Measurements from ENCODE around the gene ADGRF3.

ADGRF3 gene

GRCh38 chr2:26285931-26286330 is 60.7 kb downstream of the ADGRF3 start:
- H3K9me3 ChIP-seq (ENCODE audit: insufficient read depth, low read length, severe bottlenecking): no peaks in the 10 kb centered on the region
- no peak overlapping the region for H3K27ac ChIP-seq (ENCODE audit: low read length)
- H3K36me3 ChIP-seq (ENCODE audit: insufficient read depth, low read length): peaks cover 52% of the 10 kb centered on the region
- no peaks in the 10 kb centered on the region for H3K27me3 ChIP-seq (ENCODE audit: insufficient read depth, low read length, poor library complexity)
- H3K79me2 ChIP-seq (ENCODE audit: insufficient read depth, low read length): no peaks in the 10 kb centered on the region
- H3K4me1 ChIP-seq (ENCODE audit: insufficient read depth, low read length): no peaks in the 10 kb centered on the region
- DNase-seq (no peak), ATAC-seq (ENCODE audit: insufficient read depth, low read depth) (no peak)
- TF ChIP-seq, protein P1, sequence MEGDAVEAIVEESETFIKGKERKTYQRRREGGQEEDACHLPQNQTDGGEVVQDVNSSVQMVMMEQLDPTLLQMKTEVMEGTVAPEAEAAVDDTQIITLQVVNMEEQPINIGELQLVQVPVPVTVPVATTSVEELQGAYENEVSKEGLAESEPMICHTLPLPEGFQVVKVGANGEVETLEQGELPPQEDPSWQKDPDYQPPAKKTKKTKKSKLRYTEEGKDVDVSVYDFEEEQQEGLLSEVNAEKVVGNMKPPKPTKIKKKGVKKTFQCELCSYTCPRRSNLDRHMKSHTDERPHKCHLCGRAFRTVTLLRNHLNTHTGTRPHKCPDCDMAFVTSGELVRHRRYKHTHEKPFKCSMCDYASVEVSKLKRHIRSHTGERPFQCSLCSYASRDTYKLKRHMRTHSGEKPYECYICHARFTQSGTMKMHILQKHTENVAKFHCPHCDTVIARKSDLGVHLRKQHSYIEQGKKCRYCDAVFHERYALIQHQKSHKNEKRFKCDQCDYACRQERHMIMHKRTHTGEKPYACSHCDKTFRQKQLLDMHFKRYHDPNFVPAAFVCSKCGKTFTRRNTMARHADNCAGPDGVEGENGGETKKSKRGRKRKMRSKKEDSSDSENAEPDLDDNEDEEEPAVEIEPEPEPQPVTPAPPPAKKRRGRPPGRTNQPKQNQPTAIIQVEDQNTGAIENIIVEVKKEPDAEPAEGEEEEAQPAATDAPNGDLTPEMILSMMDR (IDR thresholded peaks at IDR 0.05; ENCODE audit: borderline replicate concordance, extremely low read depth, low read length, poor library complexity, severe bottlenecking): no peak
- TF ChIP-seq EZH2 (IDR thresholded peaks at IDR 0.05; ENCODE audit: borderline replicate concordance, low read depth, low read length, severe bottlenecking): no peak
- no peak overlapping the region for H3K4me2 ChIP-seq (ENCODE audit: insufficient read depth, low read length)
- H2AFZ ChIP-seq (ENCODE audit: low read depth, low read length): no peak overlapping the region
- H3K4me3 ChIP-seq (ENCODE audit: low read depth in 1 of 2, low read length in 2 of 2): no peak overlapping the region
- H4K20me1 ChIP-seq (ENCODE audit: insufficient read depth, low read length): no peaks in the 10 kb centered on the region
- H3K9ac ChIP-seq (ENCODE audit: low read depth, low read length): no peak overlapping the region

- TF ChIP-seq, protein P1 (IDR thresholded peaks at IDR 0.05; ENCODE audit: borderline replicate concordance, extremely low read depth, low read length, poor library complexity, severe bottlenecking): no peak
- no peak for TF ChIP-seq EZH2 (IDR thresholded peaks at IDR 0.05; ENCODE audit: borderline replicate concordance, low read depth, low read length, severe bottlenecking)
- H3K4me2 ChIP-seq (ENCODE audit: insufficient read depth, low read length): no peak overlapping the region
- no peaks in the 10 kb centered on the region for H3K4me1 ChIP-seq (ENCODE audit: insufficient read depth, low read length)
- H3K4me3 ChIP-seq (ENCODE audit: low read depth in 1 of 2, low read length in 2 of 2): no peak overlapping the region
- no peaks in the 10 kb centered on the region for H3K9me3 ChIP-seq (ENCODE audit: insufficient read depth, low read length, severe bottlenecking)
- DNase-seq: no peak
- H4K20me1 ChIP-seq (ENCODE audit: insufficient read depth, low read length): no peaks in the 10 kb centered on the region
- no peak overlapping the region for H2AFZ ChIP-seq (ENCODE audit: low read depth, low read length)
- H3K9ac ChIP-seq (ENCODE audit: low read depth, low read length): no peak overlapping the region
- no peaks in the 10 kb centered on the region for H3K79me2 ChIP-seq (ENCODE audit: insufficient read depth, low read length)
- no peak overlapping the region for H3K27ac ChIP-seq (ENCODE audit: low read length)
- peaks cover 62% of the 10 kb centered on the region for H3K36me3 ChIP-seq (ENCODE audit: insufficient read depth, low read length)
- no peaks in the 10 kb centered on the region for H3K27me3 ChIP-seq (ENCODE audit: insufficient read depth, low read length, poor library complexity)
- no peak for ATAC-seq (ENCODE audit: insufficient read depth, low read depth)
Measured at GRCh38 chr2:26284132-26284531, 62.5 kb downstream of the ADGRF3 start.

GRCh38 chr2:26283606-26284005 is 63.0 kb downstream of the ADGRF3 start:
- H3K4me3 ChIP-seq (ENCODE audit: low read depth in 1 of 2, low read length in 2 of 2): no peak overlapping the region
- H3K9me3 ChIP-seq (ENCODE audit: insufficient read depth, low read length, severe bottlenecking): no peaks in the 10 kb centered on the region
- H3K4me2 ChIP-seq (ENCODE audit: insufficient read depth, low read length): no peak overlapping the region
- H3K79me2 ChIP-seq (ENCODE audit: insufficient read depth, low read length): no peaks in the 10 kb centered on the region
- no peak overlapping the region for H3K27ac ChIP-seq (ENCODE audit: low read length)
- peaks cover 68% of the 10 kb centered on the region for H3K36me3 ChIP-seq (ENCODE audit: insufficient read depth, low read length)
- no peaks in the 10 kb centered on the region for H3K27me3 ChIP-seq (ENCODE audit: insufficient read depth, low read length, poor library complexity)
- no peak overlapping the region for H3K9ac ChIP-seq (ENCODE audit: low read depth, low read length)
- H3K4me1 ChIP-seq (ENCODE audit: insufficient read depth, low read length): no peaks in the 10 kb centered on the region
- DNase-seq (no peak), ATAC-seq (ENCODE audit: insufficient read depth, low read depth) (no peak)
- TF ChIP-seq, protein P1 (IDR thresholded peaks at IDR 0.05; ENCODE audit: borderline replicate concordance, extremely low read depth, low read length, poor library complexity, severe bottlenecking): no peak
- no peak for TF ChIP-seq EZH2 (IDR thresholded peaks at IDR 0.05; ENCODE audit: borderline replicate concordance, low read depth, low read length, severe bottlenecking)
- no peaks in the 10 kb centered on the region for H4K20me1 ChIP-seq (ENCODE audit: insufficient read depth, low read length)
- no peak overlapping the region for H2AFZ ChIP-seq (ENCODE audit: low read depth, low read length)

DNA sequence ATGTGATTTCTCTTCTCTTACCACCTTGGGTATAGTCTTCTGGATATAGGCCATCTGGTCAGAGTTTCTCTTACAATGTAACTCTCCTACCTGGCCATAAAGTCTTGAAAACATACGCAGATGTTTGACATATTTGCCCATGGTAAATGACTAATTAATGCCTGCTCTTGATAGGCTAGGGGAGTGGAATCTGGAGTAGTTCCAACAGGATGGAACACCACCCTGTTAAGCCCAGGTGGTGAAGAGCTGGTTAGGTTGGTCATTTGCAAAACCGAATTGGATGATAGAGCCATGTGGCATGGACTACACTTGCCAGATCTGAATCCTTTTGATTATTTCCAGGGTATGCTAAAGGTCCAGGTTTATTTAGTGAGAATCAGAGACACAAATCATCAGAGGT is 65.4 kb downstream of the ADGRF3 start:
- Histone ChIP-seq H2AFZ (ENCODE audit: low read depth, low read length) (no peak overlapping the region), H3K79me2 (ENCODE audit: insufficient read depth, low read length) (no peaks in the 10 kb centered on the region), H3K4me2 (ENCODE audit: insufficient read depth, low read length) (no peak overlapping the region), H3K27me3 (ENCODE audit: insufficient read depth, low read length, poor library complexity) (no peaks in the 10 kb centered on the region), H3K4me1 (ENCODE audit: insufficient read depth, low read length) (no peaks in the 10 kb centered on the region), H3K4me3 (ENCODE audit: low read depth in 1 of 2, low read length in 2 of 2) (no peak overlapping the region), H4K20me1 (ENCODE audit: insufficient read depth, low read length) (no peaks in the 10 kb centered on the region), H3K9me3 (ENCODE audit: insufficient read depth, low read length, severe bottlenecking) (no peaks in the 10 kb centered on the region), H3K9ac (ENCODE audit: low read depth, low read length) (no peak overlapping the region), H3K36me3 (ENCODE audit: insufficient read depth, low read length) (peaks cover 73% of the 10 kb centered on the region), H3K27ac (ENCODE audit: low read length) (no peak overlapping the region)
- DNase-seq (no peak), ATAC-seq (ENCODE audit: insufficient read depth, low read depth) (no peak)
- TF ChIP-seq, protein P1 (IDR thresholded peaks at IDR 0.05; ENCODE audit: borderline replicate concordance, extremely low read depth, low read length, poor library complexity, severe bottlenecking): no peak
- TF ChIP-seq EZH2 (IDR thresholded peaks at IDR 0.05; ENCODE audit: borderline replicate concordance, low read depth, low read length, severe bottlenecking): no peak

Measured in DND-41 (cell line).